ENCODE data around the gene NELFA.
"Not testable (repeated sequence)": the region's sequence is repeated elsewhere in the genome, so short reads cannot be mapped to it uniquely, and the experiment has no call there.

Gene NELFA

GRCh38 chr4:2040391-2041238 is 31.8 kb upstream of the NELFA start:
- no peak for DNase-seq (ENCODE audit: extremely low read depth in 1 of 2, low read depth in 1 of 2)

DNA sequence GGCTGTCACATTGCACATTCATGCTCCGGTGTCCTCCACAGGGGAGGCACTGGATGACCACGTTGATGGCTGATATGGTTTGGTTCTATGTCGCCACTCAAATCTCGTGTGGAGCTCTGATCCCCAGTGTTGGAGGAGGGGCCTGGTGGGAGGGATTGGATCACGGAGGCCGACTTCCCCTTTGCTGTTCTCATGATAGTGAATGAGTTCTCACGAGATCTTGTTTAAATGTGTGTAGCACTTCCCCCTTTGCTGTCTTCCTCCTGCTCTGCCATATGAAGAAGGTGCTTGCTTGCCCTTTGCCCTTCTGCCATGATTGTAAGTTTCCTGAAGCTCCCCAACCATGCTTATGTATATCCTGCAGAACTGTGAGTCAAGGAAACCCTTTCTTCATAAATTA is 28.1 kb upstream of the NELFA start:
- no peak for DNase-seq (ENCODE audit: extremely low read depth in 1 of 2, low read depth in 1 of 2)

- no peak for DNase-seq (ENCODE audit: extremely low read depth in 1 of 2, low read depth in 1 of 2)
These were observed 27.6 kb upstream of the NELFA start for GRCh38 chr4:2036327-2036726.

DNA sequence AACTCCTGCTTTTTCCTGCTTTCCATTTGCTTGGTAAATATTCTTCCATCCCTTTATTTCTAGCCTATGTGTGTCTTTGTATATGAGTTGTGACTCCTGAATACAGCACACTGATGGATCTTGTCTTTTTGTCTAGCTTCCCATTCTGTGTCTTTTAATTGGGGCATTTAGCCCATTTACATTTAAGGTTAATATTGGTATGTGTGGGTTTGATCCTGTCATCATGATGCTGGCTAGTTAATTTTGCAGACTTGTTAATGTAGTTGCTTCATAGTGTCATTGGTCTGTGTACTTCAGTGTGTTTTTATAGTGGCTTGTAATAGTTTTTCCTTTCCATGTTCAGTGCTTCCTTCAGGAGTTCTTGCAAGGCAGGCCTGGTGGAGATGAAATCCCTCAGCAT is 22.4 kb upstream of the NELFA start:
- not testable (repeated sequence) for DNase-seq (ENCODE audit: extremely low read depth in 1 of 2, low read depth in 1 of 2)

GRCh38 chr4:2027120-2027519 is 18.3 kb upstream of the NELFA start:
- DNase-seq (ENCODE audit: extremely low read depth in 1 of 2, low read depth in 1 of 2) = not testable (repeated sequence)

DNA sequence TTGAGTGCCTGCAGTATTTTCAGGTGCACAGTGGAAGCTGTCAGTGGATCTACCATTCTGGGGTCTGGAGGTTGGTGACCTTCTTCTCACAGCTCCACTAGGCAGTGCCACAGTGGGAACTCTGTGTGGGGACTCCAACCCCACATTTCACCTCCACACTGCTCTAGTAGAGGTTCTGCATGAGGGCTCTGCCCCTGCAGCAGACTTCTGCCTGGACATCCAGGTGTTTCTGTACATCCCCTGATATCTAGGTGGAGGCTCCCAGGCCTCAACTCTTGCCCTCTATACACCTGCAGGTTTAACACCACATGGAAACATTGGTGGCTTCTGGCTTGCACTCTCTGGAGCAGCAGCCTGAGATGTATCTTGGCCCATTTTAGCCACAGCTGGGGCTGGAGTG is 17.0 kb upstream of the NELFA start:
- DNase-seq (ENCODE audit: extremely low read depth in 1 of 2, low read depth in 1 of 2) = no peak

DNA sequence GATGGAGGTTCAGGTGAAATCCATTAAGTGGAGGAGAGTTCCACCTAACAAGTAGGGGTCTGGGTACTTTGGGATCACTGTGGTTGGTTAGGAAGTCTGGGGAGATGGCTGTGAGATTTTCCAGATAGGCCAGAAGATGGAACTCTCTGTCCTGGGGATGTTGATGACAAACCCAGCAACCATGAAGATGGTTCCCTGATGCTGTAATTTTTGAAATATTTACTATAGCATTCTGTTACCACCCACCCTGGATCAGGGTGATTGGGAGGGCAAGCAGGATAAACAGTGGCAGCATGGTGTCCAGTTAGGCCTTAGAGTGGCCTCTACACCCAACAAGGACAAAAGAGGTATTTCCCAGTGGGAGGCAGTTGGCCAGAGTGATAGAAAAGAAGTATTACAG is 15.9 kb upstream of the NELFA start:
- no peak for DNase-seq (ENCODE audit: extremely low read depth in 1 of 2, low read depth in 1 of 2)

- DNase-seq (ENCODE audit: extremely low read depth in 1 of 2, low read depth in 1 of 2) = not testable (repeated sequence)
These were observed 12.7 kb upstream of the NELFA start for GRCh38 chr4:2021358-2022018.

GRCh38 chr4:2015008-2015407 is 6.2 kb upstream of the NELFA start:
- DNase-seq (ENCODE audit: extremely low read depth in 1 of 2, low read depth in 1 of 2) = no peak

DNA sequence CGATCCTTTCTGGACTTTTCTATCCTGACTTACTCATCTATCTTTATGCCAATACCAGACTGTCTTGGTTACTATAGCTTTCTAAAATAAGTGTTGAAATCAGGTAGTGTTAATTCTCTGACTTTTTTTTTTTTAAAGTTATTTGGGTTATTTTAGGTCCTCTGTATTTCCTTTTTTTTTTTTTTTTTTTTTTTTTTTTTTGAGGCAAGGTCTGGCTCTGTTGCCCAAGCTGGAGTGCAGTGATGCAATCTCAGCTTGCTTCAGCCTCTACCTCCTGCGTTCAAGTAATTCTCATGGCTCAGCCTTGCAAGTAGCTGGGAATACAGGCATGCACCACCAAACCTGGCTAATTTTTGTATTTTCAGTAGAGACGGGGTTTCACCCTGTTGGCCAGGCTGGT is 2.8 kb upstream of the NELFA start:
- no peak for DNase-seq (ENCODE audit: extremely low read depth in 1 of 2, low read depth in 1 of 2)

DNA sequence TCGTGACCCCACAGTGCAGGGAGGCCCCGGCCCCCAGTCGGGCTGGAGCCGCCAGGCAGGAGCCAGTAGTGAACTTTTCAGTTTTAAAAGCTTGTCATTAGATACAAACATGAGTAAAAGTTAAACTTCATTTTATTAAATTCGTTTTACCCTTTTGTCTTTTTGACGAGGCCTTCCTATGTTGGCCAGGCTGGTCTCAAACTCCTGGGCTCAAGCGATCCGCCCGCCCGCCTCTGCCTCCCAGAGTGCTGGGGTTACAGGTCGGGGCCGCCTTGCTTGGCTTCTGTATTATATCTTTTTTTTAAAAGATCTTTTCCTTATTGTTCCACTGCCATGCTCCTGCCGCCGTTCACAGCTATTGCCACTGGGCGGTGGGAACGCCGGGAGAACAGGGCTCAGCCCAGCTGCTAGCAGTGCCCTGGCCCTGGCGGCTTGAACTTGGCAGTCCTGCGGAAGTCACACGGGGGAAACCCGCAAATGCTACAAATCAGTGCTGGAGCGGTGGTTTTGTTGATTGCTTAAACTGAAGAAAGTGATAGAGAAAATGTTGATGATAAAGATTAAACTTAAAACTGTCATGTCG is 968 bp upstream of the NELFA start:
- DNase-seq (ENCODE audit: extremely low read depth in 1 of 2, low read depth in 1 of 2) = peak in 1 of 2 donors; percentile 24

- no peak for DNase-seq (ENCODE audit: extremely low read depth in 1 of 2, low read depth in 1 of 2)
These were observed 178 bp downstream of the NELFA start for GRCh38 chr4:2008671-2008920.

DNA sequence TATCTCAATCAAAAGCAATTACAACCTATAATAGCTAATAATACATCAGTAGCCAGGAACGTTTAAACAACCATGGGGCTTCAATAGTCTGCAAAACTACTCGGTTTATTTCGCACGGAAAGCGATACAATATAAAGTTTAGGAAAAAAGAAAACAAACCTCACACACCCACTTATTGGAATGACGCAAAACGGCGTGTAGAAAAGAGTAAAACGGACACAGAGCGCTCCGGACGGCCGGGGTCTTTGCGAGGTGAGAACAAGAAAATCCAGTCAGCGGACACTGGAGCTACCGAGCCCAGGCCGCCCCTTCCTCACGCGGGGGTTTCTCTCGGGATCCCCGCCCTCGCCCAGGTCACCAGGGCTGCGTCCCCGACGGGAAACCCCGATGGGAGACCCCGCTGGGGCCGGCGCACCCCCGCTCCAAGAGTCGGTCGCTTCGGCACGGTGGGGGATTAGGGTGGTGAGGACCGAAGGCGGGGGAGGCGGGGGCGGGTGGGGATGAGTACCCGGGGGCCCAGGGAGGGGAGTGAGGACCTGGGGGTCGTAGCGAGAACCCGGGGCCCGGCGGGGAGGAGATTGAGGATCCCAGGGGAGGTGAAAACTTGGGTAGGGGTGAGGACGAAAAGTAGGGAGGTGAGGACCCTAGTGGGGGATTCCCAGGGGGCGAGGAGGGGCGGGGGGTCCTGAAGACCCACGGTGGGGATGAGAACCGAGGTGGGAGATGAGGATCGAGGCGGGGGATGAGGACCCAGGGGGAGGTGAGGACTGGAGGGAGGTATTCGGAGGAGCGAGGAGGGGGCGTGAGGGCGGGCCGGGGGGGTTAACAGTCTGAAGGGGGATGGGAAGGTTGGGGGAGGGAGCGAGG is 737 bp downstream of the NELFA start:
- no peak for DNase-seq (ENCODE audit: extremely low read depth in 1 of 2, low read depth in 1 of 2)

DNA sequence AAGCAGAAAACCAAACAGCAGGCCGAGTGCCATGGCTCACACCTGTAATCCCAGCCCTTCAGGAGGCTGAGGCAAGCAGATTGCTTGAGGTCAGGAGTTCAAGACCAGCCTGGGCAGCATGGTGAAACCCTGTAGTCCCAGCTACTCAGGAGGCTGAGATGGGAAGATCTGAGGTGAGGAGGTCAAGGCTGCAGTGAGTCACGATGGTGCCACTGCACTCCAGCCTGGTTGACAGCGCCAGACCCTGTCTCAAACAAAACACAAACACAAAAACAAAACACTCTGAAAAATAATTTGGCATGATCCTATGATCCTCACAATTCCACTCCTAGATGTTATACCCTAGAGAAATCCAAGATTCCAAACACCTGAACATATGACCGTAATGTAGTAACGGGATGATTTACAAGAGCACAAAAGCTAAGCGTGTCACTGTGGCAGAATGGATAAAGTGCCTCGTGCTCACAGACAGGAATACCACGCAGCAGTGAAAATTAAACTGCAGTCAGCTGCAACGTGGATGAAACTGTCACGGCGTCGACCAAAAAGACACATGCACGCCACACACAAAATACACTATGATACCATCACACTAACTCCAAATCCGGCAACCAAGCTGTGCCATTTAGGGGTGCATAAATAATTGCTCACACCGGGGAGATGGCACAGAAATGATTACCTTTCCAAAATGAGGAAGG is 1.7 kb downstream of the NELFA start:
- DNase-seq (ENCODE audit: extremely low read depth in 1 of 2, low read depth in 1 of 2) = no peak

DNA sequence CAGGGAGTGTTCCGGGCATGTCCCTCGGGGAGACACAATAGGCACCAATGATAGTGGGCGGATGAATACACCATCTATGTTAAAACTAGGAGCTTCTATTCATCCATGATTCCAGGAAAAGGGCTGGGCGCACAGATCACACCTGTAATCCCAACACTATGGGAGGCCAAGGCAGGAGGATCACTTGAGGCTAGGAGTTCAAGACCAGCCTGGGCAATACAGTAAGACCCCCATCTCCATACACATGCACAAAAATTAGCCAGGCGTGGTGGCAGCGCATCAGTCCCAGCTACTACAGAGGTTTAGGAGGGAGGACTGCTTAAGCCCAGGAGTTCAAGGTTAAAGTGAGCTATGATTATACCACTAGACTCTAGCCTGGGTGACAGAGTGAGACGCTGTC is 2.4 kb downstream of the NELFA start:
- no peak for DNase-seq (ENCODE audit: extremely low read depth in 1 of 2, low read depth in 1 of 2)

- not testable (repeated sequence) for DNase-seq (ENCODE audit: extremely low read depth in 1 of 2, low read depth in 1 of 2)
These were observed 5.4 kb downstream of the NELFA start for GRCh38 chr4:2003361-2003760.

GRCh38 chr4:1999308-1999707 is 9.5 kb downstream of the NELFA start:
- not testable (repeated sequence) for DNase-seq (ENCODE audit: extremely low read depth in 1 of 2, low read depth in 1 of 2)

- DNase-seq (ENCODE audit: extremely low read depth in 1 of 2, low read depth in 1 of 2) = no peak
These were observed 10.5 kb downstream of the NELFA start for GRCh38 chr4:1998296-1998695.

DNA sequence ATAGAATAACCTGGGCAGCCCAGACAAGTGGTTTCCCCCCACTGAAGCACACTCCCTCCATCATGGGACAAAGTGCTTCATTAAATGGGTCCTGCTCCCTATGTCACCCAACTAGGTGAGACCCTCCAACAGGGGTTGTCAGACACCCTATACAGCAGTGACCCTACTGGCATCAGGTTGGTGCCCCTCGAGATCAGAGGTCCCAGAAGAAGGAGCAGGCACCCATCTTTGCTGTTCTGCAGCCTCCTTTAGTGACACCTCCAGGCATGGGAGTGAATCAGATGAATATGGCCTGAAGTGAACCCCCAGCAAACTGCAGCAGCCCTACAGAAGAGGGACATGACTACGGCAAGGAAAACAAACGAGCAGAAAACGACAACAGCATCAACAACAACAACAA is 11.1 kb downstream of the NELFA start:
- no peak for DNase-seq (ENCODE audit: extremely low read depth in 1 of 2, low read depth in 1 of 2)

- no peak for DNase-seq (ENCODE audit: extremely low read depth in 1 of 2, low read depth in 1 of 2)
These were observed 11.7 kb downstream of the NELFA start for GRCh38 chr4:1996866-1997611.
